ENCODE measurements around the gene ZNF132. TPM values are rescaled to one million over a fixed set of nuclear protein-coding genes. Genes with fewer than 3 reads are reported as not detected.
"Not testable (repeated sequence)": the region's sequence is repeated elsewhere in the genome, so short reads cannot be mapped to it uniquely, and the experiment has no call there.

Gene ZNF132
- total RNA-seq, 2 donors from 2014 or later: 2.6 to 5.8 TPM

GRCh38 chr19:58416604-58417003, 23.3 kb downstream of the ZNF132 start:
- no peak overlapping the region for H3K4me3 ChIP-seq
- intact Hi-C loops (cut with DNase I): no loop called here
- no peaks in the 10 kb centered on the region for H3K27me3 ChIP-seq
- H3K4me1 ChIP-seq: no peaks in the 10 kb centered on the region
- no peak for TF ChIP-seq CTCF (IDR thresholded peaks at IDR 0.05)
- no peak overlapping the region for H3K9ac ChIP-seq (ENCODE audit: low read depth in 2 of 2, low read length in 2 of 2)
- DNase-seq: no peak
- H3K27ac ChIP-seq: no peak overlapping the region
- peaks cover 11% of the 10 kb centered on the region for H3K36me3 ChIP-seq
- no peaks in the 10 kb centered on the region for H3K9me3 ChIP-seq

- Histone ChIP-seq H3K9me3 (no peaks in the 10 kb centered on the region), H3K9ac (ENCODE audit: low read depth in 2 of 2, low read length in 2 of 2) (peak overlapping the region; percentile 80 to 89), H3K36me3 (no peaks in the 10 kb centered on the region), H3K27ac (peak overlapping the region; percentile 85), H3K27me3 (no peaks in the 10 kb centered on the region), H3K4me1 (no peaks in the 10 kb centered on the region), H3K4me3 (peak overlapping the region; percentile 87)
- DNase-seq: no peak
- no peak for TF ChIP-seq CTCF (IDR thresholded peaks at IDR 0.05)
- intact Hi-C loops (cut with DNase I): no loop called here
Measured at GRCh38 chr19:58409010-58409790, 30.8 kb downstream of the ZNF132 start.

- H3K4me1 ChIP-seq: no peaks in the 10 kb centered on the region
- H3K27ac ChIP-seq: peak within 1 kb of the TSS; percentile 85
- no peaks in the 10 kb centered on the region for H3K27me3 ChIP-seq
- H3K4me3 ChIP-seq: peak within 1 kb of the TSS; percentile 87
- H3K9me3 ChIP-seq: no peaks in the 10 kb centered on the region
- intact Hi-C loops (cut with DNase I): no loop called here
- H3K36me3 ChIP-seq: no peaks in the 10 kb centered on the region
- peak within 1 kb of the TSS; percentile 89 to 90 for H3K9ac ChIP-seq (ENCODE audit: low read depth in 2 of 2, low read length in 2 of 2)
- DNase-seq: peak; percentile 97
- no peak for TF ChIP-seq CTCF (IDR thresholded peaks at IDR 0.05)
Measured at GRCh38 chr19:58408152-58409009, 31.6 kb downstream of the ZNF132 start, which contains the start of gene ZNF584. ZNF584 (plus strand) TSS chr19:58408649; CDS start chr19:58409148, 499 bp downstream.

- no peaks in the 10 kb centered on the region for H3K36me3 ChIP-seq
- no peaks in the 10 kb centered on the region for H3K27me3 ChIP-seq
- no peaks in the 10 kb centered on the region for H3K9me3 ChIP-seq
- H3K9ac ChIP-seq (ENCODE audit: low read depth in 2 of 2, low read length in 2 of 2): peak overlapping the region; percentile 89 to 90
- DNase-seq: no peak
- no peak for TF ChIP-seq CTCF (IDR thresholded peaks at IDR 0.05)
- H3K4me3 ChIP-seq: peak overlapping the region; percentile 87
- intact Hi-C loops (cut with DNase I): no loop called here
- H3K27ac ChIP-seq: peak overlapping the region; percentile 85
- no peaks in the 10 kb centered on the region for H3K4me1 ChIP-seq
Measured at GRCh38 chr19:58407658-58408151, 32.2 kb downstream of the ZNF132 start.

GRCh38 chr19:58406818-58407657, 32.9 kb downstream of the ZNF132 start:
- Histone ChIP-seq H3K27me3 (no peaks in the 10 kb centered on the region), H3K9ac (ENCODE audit: low read depth in 2 of 2, low read length in 2 of 2) (peak overlapping the region in 1 of 2 donors; percentile 89), H3K4me1 (no peaks in the 10 kb centered on the region), H3K9me3 (no peaks in the 10 kb centered on the region), H3K36me3 (no peaks in the 10 kb centered on the region), H3K4me3 (peak overlapping the region; percentile 87), H3K27ac (no peak overlapping the region)
- TF ChIP-seq CTCF (IDR thresholded peaks at IDR 0.05): no peak
- intact Hi-C loops (cut with DNase I): no loop called here
- no peak for DNase-seq

- intact Hi-C loops (cut with DNase I); H3K36me3 ChIP-seq; DNase-seq; H3K27ac ChIP-seq; H3K9me3 ChIP-seq; H3K4me3 ChIP-seq; H3K27me3 ChIP-seq; H3K9ac ChIP-seq (ENCODE audit: low read depth in 2 of 2, low read length in 2 of 2); H3K4me1 ChIP-seq: not testable (repeated sequence)
Measured at GRCh38 chr19:58403920-58404478, 36.0 kb downstream of the ZNF132 start.
